HG03103 (cell line): Measurements from ENCODE around the gene GSK3B.
"Not testable (repeated sequence)": the region's sequence is repeated elsewhere in the genome, so short reads cannot be mapped to it uniquely, and the experiment has no call there.

Experiments used
- ATAC-seq: cut with Tn5 transposase; IDR thresholded peaks from one replicate; pipeline ENCODE4 v1.9.1; 2021; ENCODE audit warnings: low read depth; ENCODE audit not compliant: unreplicated experiment

The GSK3B gene

DNA sequence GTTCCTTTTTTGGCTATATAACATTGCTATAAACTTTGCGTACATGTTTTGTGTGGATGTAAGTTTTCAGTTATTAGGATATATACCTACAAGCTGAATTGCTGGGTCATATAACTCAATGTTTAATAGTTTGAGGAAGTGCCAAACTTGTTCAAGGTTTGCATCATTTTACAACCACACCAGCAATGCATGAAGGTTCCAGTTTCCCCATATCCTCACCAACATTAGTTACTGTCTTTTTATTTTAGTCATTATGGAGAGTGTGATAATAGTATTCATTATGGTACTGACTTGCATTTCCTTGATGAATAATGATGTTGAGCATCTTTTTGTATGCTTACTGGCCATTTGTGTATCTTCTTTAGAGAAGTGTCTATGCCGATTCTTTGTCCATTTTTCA, 200.1 kb downstream of the GSK3B start:
- no peak for ATAC-seq

DNA sequence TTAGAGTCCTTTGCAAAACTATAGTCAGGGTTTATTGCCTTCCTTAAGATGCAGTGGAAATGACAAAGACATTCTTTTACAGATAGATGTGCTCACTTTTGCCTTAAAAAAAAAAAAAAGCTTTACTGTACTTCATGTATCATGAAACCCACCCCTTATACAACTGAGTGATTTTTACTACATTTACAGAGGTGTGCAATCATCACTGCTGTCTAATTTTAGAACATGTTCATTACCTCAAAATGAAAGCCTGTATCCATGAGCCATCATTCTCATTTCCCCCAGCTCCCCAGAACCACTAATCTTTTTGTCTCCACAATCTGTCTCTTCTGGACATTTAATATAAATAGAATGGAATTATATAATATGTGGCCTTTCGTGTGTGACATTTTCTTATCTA, 200.5 kb downstream of the GSK3B start:
- no peak for ATAC-seq

- ATAC-seq = no peak
Observed at GRCh38 chr3:119891944-119892721, 202.1 kb downstream of the GSK3B start.

DNA sequence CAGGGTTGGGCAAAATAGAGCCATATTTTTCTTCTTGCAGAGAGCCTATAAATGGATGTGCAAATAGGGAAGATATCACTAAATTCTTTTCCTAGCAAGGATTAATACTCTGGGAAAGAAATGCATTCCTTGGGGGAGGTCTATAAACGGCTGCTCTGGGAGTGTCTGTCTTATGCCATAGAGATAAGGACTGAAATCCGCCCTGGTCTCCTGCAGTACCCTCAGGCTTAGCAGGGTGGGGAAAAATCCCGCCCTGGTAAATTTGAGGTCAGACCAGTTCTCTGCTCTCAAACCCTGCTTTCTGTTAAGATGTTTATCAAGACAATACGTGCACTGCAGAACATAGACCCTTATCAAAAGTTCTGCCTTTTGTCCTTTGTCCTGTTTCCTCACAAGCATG, 205.6 kb downstream of the GSK3B start:
- ATAC-seq = not testable (repeated sequence)

DNA sequence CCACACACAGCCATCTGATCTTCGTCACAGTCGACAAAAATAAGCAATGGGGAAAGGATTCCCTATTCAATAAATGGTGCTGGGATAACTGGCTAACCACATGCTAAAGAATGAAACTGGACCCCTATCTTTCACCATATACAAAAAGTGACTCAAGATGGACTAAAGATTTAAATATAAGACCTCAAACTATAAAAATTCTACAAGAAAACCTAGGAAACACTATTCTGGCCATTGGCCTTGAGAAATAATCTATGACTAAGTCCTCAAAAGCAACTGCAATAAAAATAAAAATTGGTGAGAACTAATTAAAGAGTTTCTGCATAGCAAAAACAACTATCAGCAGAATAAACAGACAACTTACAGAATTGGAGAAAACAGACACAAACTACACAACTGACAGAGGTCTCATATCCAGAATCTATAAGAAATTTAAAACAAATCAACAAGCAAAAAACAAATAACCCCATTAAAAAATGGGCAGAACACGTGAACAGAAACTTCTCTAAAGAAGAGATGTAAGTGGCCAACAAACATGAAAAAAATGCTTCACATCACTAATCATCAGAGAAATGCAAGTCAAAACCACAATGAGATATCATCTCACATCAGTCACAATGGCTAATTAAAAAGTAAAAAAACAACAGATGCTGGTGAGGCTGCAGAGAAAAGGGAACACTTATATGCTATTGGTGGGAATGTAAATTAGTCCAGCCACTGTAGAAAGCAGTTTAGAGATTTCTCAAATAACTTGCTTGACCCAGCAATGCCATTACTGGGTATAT, 208.3 kb downstream of the GSK3B start:
- no peak for ATAC-seq

DNA sequence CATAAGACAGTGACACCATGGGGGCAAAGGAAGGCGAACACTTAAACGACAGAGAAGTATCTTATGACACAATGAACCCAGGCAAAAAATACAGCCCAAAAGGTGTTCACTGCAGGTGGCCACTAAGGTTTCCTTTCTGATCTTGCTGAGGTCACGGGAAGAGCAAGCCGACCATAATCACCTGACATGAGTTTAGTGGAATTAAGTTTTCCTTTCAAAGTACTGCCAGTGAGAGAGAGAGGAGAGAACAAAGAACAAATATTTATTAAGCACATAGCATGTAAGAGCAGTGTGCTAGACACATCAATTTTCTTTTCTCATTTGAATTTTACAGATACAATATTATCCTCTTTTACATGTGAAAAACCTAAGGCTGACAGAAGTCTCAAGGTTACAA, 210.1 kb downstream of the GSK3B start:
- no peak for ATAC-seq

- no peak for ATAC-seq
Observed at GRCh38 chr3:119883461-119884160, 210.6 kb downstream of the GSK3B start.

GRCh38 chr3:119880966-119881365, 213.3 kb downstream of the GSK3B start:
- no peak for ATAC-seq

DNA sequence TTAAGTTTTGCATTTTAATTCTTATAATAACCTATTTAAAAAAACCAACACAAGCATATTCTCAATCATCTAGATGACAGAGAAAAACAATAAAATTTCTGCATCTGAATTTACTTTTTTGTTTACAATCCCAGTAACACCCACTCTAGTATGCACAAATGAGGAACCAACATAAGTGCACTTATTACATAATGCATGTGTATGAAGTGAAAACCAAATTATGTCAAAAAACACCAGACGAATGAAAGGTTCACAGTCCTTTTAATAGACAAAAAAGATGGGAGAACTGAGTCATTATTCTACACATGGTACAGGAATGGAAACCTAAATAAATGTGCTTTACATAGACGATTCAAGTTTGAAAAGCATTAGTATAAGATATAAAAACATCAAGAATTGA, 220.6 kb downstream of the GSK3B start:
- ATAC-seq = no peak

GRCh38 chr3:119872773-119873172, 221.5 kb downstream of the GSK3B start:
- ATAC-seq = no peak

GRCh38 chr3:119871571-119871970, 222.7 kb downstream of the GSK3B start:
- no peak for ATAC-seq

DNA sequence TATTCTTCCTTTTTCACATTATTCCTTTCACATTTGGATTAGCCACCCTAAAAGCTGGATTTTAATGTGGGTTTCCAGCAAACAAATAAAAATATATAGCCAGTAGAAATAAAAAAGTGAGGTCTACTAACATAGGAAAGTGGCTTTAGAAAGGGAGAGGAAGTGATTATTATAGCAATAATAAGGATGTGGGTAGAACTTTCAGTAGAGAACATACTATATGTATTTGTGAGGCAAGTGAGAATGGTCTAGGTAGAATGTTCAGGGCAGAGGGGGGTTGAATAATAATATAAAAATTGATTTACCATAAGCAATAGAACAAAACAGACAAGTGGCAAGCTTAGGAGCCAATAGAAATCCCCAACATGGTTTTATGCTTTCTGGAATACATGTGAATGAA, 223.7 kb downstream of the GSK3B start:
- ATAC-seq = no peak

DNA sequence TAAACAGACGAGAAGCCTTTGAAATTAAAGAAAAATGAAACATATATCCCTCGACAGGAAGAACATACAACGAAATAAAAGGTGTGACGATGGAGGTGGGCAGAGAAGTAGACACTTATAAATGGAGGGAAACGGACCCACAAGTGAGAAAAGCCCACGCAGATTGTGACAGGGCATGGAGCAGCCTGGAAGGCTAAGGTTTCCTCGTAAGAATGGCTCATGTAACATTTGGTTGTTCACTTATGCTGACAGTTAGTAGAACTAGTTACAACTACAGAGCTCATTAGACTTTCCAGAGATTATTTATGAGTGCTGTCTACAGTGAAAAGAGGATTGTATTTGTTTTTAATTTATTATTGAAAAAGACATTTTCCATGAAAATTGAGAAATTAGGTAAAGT, 229.8 kb downstream of the GSK3B start:
- no peak for ATAC-seq

DNA sequence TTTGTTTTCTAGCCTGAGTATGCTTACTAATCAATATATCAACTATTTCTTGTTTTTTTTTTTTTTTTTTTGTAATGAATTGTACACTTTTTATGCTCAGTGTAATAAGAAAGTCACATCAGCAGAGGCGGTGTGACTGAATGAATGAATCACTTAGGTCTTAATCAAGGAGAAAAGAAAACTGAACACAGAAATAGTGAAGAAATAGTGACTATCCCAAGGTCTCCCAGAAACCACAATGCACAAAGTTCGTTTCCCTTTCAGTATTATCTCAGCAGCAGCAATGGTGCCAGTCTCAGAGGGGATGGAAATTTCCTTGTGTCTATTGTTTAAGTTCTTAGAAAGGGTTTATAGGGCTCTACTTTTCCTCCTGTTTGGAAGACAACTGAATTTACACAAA, 231.6 kb downstream of the GSK3B start:
- ATAC-seq = no peak

DNA sequence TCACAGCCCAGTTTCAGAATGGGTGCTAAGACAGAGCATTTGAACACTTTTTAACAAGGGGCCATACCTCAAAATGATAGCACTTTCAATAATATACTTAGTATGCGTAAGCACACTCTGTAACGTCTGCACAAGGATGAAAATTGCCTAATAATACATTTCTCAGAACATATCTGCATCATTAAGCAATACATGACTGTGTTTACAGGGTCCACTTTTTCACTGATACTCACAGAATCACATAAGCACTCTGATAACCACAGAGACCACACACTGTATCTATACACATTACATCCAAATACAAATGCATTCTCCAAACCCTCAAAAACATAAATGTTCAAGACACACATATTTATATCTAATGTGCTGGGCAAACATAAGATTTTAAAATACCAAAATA, 232.6 kb downstream of the GSK3B start:
- ATAC-seq = no peak

DNA sequence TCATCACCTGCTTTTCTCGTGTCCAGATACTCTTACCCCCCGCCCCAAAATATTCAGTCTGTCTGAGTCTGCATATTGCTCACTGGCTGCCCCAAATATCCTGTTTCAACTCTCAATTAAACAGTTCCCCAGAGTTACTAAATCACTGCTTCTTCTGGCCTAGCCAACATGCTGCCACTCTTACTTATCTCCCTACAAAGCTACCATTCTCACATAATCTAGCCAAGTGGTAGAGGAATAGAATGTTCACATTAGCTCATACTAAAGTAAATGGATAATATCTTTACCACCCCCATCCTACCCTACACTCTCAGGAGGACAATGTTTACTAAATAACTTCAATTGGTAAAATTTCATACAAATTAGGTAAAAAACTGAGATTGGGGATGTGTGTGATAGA, 234.5 kb downstream of the GSK3B start:
- no peak for ATAC-seq

DNA sequence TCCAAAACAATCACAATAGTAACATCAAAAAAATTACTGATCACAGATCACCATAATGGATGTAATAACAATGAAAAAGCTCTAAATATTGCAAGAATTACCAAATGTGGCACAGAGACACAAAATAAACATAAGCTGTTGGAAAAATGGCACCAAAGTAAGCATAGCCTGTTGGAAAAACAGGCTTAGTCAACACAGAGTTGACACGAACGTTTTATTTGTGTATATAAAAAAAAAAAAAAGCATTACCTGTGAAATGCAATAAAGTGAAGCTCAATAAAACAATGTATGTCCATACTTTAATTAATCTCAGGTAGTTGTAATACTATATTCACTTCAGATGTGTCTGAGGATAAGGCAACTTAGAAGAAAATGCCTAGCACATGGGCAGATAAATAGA, 235.3 kb downstream of the GSK3B start:
- ATAC-seq = no peak

DNA sequence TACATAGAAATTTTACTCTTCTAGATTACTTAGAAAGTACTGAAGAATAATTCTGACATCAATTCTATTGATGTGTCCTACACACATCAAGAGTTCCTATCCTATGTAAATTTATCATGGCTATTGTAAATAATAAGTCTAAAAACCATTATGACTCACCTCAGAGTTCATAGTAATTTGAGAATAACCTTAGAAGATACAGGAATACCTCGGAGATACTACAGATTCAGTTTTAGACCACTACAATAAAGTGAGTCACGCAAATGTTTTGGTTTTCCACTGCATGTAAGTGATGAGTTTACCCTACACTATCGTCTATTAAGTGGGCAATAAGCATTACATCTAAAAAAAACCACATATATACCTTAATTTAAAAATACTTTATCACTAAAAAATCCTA, 237.6 kb downstream of the GSK3B start:
- no peak for ATAC-seq

DNA sequence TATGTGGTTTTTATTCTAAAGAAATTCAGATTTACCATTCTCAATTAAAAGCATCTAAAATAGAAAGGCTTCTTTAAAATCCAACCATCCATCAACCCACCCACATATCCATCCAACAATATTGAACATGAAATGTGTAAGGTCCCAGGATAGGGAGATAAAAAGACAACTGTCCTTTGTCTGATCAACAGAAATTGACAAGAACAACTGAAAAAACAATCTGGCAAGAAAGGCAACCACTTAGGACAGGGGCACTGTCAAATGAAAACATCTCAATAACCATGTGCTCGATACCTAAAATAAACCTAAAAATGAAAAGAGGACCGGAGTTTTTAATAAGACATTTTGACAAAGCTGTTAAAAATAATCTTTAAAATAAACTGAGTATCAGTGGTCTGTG, 245.1 kb downstream of the GSK3B start:
- no peak for ATAC-seq

DNA sequence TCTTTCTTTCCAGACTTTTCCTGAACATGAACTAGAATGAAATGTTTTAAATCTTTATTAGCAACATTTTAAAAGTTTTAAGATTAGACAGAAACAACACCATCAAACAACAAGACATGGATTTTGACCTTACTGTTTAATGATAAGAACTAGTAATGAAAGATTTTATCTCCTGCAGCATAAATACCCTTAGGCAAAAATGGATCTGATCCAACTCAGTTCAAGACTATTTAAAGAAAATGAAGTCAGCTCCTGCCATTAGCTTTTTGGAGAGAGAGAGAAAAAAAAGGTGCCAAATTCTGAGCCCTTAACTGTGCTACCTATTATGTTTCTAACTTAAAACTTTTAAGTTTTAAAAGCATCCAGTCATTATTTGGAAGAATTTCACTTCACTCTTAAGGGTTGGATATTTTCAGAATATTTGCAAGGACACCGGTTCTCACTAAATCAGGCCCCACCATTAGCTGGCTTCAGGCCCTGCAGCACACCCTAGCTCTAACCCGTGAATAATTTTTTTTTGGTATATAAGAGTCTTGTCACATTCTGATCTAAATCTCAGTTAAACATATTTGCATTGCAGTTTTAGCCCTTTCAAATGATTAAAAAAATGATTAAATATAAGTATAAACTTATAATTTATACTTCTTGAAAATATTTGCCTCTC, 252.3 kb downstream of the GSK3B start:
- ATAC-seq = no peak

DNA sequence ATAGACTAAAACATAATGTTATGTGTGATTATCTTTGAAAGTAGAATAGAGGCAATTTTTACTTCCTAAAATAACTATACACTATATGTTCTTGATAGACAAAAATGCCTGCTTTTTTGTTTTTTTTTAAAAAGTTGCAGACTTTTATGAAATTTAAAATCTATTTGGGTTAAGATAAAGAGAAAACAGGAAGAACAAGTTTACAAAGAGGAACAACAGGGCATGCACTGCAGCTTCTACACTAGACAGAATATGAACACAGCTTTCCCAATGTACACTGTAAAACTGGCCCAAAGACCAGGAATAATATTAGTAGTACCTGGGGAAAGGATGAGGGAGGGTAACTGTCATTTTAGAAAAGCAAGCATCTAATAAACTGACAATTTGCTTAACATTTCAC, 258.7 kb downstream of the GSK3B start:
- ATAC-seq = no peak
